ENCODE results near the gene NAGA.
"Not testable (repeated sequence)": the region's sequence is repeated elsewhere in the genome, so short reads cannot be mapped to it uniquely, and the experiment has no call there.

The NAGA gene

DNA sequence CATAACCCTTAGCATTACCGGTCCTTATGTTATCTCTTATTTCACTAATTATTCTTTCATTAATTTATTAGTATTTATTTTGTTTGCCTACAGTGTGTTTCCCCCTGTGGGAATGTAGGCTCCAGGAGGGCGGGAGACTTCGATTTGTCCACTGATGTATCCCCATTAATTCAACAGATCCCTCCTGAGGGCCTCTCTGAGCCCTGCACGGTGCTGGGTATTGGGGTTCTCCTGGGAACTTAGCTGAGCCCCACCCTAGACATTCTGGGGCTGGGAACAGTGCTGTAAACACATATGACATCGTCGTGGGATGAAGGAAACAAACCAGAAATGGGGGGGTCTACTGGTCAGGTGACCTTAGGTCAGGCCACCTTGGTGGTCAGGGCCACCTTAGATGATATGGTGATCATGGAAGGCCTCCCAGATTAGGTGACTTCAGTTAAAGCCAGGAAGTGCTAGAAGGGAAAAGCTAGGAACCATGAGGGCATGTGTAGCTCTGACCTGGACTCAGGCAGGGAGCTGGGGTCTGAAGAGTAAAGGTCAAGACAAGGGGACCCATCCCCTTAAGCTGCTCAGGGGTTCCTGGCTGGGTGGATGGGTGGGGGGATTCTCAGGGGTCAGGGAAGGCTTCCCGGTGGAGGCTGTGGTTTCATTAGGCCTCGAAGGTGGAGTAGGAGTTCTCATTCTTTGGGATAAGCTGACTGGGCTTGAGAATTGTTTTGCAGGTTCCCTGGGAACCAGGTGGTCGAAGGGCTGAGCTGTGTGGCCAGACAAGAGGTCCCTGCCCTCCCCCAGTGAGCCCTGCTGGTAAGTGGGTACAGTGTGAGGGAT is 4.4 kb upstream of the NAGA start:
- no peak for DNase-seq

- DNase-seq = no peak
Measured at GRCh38 chr22:42074132-42074811, 3.7 kb upstream of the NAGA start, which contains the start of gene PHETA2. PHETA2 (plus strand) TSS chr22:42074248; CDS start chr22:42077294, 3,046 bp downstream.

- no peak for DNase-seq
Measured at GRCh38 chr22:42073621-42074041, 3.0 kb upstream of the NAGA start.

DNA sequence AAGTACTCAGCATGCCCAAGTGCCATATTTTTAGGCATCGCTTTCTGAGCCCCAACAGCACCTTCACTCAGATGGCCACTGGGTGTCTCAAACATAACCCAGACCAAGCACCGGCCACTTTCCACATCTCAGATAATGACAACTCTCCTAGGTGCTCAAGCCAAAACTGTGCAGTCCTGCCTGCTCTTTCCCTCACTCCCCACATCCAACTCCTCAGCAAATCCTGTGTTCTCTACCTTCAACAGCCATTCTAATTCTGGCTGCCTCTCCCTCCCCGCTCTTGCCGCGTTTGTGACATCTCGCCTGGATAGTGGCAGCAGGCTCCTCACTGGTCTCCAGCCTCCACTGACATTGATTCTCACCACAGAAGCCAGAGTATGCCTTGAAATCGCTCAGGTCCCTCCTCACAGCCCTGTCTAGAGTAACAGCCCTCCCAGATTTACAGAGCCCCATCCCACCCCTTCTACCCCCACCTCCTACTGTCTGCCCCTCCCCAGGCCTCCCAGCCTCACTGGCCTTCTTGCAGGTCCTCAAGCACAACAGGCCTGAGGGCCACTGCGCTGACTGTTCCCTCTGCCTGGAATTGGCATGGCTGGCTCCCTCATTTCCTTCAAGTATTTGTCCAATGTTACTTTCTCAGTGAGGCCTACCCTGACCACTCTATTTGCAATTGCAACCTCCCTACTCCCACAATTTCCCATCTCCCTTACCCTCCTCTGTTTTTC is 2.2 kb upstream of the NAGA start:
- no peak for DNase-seq

GRCh38 chr22:42071508-42071907 is 896 bp upstream of the NAGA start:
- not testable (repeated sequence) for DNase-seq

GRCh38 chr22:42069801-42070516 is 653 bp downstream of the NAGA start:
- no peak for DNase-seq

DNA sequence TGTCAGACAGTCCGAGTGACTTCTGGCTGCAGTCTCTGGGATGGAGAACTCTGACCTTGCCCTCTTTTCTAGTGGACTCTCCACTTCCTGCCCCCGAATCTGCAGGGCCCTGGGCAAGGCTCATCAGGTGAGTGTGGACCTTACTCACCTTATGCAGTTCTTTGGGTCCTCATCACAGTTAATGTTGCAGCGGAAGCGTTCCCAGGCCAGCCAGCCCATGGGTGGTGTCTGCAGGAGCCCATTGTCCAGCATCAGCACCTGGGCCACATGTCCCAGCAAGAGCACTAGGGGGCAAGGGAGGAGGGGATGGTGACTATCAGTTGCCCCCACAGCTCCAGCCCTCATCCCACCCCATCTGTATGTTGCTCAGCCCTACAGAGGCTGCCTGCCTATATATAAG is 2.3 kb downstream of the NAGA start:
- no peak for DNase-seq

- no peak for DNase-seq
Measured at GRCh38 chr22:42067671-42068251, 2.9 kb downstream of the NAGA start.

DNA sequence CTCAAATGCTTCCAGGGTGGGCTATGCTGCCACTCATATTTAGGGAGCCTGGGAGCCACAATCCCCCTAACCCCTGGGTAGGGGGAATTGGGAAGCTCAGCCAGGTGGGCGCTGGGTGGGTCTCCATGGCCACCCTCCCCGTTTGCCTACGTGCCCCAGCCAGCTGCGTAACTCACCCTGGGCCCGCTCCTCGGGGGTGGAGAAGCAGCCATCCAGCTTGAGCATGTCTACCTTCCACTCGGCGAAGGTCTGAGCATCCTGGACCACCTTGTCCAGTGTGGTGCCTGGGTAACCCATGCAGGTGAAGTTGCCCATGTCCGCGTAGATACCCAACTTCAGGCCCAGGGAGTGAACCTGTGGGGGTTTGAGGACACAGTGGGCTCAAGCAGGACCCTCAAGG is 3.7 kb downstream of the NAGA start:
- DNase-seq = no peak

DNA sequence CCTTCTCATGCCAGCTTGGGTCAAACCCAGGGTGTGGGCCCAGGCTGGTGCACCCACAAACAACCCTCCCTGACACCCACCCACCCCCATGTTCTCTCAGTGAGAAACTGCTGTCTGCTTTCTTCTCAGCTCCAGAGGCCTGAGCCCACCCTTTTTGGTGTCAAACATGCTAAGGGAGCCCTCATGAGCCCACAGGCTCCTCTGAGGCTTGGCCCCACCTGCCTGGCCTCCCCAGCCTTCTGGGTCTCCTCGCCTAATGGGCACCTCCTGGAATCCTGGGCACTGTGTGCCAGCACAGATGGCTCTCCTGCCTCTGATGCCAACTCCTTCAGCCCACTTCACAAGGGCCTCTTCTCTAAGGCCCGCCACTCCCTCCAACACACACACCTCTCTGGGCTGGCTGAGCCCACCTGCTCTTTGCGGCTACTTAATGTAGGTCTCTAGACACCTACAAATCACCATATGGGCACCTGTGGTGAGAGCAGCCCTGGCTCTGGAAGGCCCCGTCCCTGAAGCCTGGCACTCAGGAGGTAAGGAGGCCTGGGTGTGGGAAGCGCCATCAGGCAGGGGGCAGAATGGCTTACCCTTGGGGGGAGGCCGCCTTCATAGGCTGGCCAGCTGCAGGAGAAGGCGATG is 4.4 kb downstream of the NAGA start:
- no peak for DNase-seq

- DNase-seq = no peak
Measured at GRCh38 chr22:42065438-42066125, 5.0 kb downstream of the NAGA start.

DNA sequence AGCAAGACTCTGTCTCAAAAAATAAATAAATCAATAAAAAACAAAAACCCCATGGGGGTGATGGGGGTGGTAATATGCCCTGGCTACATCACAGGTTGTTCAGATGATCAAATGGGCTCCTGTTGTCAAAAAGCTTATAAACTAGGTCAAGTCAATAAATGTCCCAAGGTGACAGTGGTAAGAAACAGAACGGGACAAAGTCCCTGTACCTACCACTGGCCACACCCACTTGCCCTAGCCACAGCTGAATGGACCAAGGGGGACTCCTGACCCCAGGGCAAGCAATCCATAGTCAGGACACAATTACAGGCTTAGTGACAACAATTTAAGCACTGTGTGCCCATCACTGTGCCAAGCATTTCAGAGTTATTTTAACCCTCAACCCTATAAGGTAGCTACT is 6.0 kb downstream of the NAGA start:
- DNase-seq = no peak

DNA sequence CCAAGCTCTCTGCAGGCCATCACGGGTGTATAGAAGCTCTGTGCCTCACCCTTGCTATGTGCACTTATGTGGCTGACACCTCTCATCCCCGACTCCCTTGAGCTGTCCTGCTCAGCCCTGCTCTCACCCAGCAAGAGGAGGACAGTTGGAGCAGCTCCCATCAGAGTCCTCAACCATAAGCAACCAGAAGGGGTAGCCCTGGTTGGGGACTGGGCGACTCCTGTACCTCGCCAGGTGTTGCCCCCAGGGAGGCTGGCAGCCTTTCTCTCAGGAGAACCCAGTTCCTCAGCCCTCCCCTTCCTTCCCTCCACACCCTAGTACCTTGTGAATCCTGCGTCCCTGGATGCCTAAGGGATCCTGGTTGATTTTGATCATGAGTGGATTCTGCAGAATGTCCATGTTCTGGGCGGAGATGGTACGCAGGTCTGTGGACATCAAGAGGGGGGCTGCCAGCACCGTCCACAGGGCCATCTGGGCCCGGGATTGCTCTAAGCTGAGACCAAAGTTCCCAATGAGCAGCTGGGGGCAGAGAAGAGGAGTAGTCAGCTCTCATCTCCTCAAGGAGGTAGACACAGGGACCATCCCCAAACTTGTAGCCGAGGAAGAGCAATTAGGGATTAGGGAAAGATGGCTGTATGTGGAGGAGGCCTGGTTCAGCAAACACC is 8.0 kb downstream of the NAGA start:
- no peak for DNase-seq

DNA sequence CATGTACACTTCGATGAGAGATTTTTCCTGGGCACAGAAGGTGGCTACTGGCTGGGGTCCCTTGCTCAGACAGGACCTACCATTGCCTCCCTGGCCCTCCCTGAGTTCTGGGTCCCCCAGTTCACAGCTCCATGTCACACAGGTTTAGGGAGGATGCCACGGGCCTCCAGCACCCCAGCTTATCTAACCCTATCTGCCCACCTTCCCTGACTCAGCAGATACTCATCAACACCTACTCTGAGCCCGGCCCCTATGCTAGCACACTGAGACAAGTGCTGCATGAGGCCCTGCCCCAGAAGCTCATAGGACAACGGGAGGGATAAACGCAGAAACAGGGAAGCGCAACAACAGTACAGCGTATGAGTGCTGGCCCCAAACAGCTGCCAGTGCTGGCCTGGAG is 9.6 kb downstream of the NAGA start:
- no peak for DNase-seq

DNA sequence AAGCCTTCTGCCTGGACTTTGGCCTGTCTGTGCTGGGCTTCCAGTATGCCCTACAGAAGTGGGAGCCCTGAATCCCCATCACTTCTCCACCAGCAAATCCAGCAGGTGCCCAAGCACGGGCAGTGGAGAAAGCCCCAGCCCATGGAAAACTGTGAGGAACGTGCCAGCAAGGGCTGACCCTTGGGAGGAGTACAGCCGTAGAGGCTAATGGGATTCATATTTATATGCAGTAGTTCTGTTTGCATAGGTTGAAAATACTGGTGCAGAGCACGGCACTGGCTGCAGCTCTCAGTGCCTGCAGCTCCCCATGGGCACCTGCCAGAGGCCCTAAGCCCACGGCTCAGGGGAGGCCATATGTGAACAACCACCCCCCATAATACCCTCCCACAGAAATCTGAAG is 10.1 kb downstream of the NAGA start:
- no peak for DNase-seq

GRCh38 chr22:42056757-42057511 is 13.7 kb downstream of the NAGA start:
- no peak for DNase-seq

DNA sequence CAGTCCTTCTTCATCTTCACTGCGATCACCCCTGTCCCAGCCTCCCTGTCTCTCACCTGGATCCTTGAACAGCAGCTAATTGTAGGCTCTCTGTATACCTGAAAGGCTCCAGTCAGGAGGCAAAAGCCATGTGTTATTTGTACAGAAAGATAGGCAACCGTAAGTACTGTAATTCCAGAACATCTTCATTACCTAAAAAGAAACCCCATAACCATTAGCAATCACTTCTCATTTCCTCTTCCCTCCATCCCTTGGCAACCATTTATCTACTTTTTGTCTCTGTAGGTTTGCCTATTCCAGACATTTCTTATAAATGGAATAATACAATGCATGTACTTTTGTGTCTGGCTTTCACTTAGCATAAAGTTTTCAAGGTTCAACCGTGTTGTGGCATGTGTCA is 17.8 kb downstream of the NAGA start:
- no peak for DNase-seq

GRCh38 chr22:42050641-42051180 is 19.9 kb downstream of the NAGA start:
- DNase-seq = no peak

- no peak for DNase-seq
Measured at GRCh38 chr22:42041784-42042183, 28.8 kb downstream of the NAGA start.

DNA sequence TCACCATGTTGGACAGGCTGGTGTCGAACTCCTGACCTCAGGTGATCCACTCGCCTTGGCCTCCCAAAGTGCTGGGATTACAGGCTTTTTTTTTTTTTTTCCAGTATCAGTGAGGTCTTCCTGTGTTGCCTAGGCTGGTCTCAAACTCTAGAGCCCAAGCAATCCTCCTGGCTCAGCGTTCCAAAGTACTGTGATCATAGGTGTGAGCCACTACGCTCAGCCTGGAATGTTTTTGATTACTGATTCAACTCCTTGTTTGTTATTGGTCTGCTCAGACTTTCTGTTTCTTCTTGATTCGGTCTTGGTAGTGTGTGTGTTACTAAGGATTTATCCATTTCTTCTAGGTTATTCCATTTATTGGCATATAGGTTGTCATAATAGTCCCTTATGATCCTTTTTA is 31.3 kb downstream of the NAGA start:
- DNase-seq = no peak

All from NCI-H446 treated with DMSO at 0.1 percent for 48 hours (cell line).